Hematopoietic multipotent progenitor cell treated with erythropoietin and hydrocortisone succinate and interleukin-3 and kit ligand, for 4 days (in vitro differentiated cells): ENCODE results near the gene COQ2.
"Not testable (repeated sequence)": the region's sequence is repeated elsewhere in the genome, so short reads cannot be mapped to it uniquely, and the experiment has no call there.

ENCODE experiments used
- DNase-seq: peaks from one replicate; pipeline ENCODE4 v3.0.0-alpha.2; 2015

Gene COQ2, protein sequence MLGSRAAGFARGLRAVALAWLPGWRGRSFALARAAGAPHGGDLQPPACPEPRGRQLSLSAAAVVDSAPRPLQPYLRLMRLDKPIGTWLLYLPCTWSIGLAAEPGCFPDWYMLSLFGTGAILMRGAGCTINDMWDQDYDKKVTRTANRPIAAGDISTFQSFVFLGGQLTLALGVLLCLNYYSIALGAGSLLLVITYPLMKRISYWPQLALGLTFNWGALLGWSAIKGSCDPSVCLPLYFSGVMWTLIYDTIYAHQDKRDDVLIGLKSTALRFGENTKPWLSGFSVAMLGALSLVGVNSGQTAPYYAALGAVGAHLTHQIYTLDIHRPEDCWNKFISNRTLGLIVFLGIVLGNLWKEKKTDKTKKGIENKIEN

DNA sequence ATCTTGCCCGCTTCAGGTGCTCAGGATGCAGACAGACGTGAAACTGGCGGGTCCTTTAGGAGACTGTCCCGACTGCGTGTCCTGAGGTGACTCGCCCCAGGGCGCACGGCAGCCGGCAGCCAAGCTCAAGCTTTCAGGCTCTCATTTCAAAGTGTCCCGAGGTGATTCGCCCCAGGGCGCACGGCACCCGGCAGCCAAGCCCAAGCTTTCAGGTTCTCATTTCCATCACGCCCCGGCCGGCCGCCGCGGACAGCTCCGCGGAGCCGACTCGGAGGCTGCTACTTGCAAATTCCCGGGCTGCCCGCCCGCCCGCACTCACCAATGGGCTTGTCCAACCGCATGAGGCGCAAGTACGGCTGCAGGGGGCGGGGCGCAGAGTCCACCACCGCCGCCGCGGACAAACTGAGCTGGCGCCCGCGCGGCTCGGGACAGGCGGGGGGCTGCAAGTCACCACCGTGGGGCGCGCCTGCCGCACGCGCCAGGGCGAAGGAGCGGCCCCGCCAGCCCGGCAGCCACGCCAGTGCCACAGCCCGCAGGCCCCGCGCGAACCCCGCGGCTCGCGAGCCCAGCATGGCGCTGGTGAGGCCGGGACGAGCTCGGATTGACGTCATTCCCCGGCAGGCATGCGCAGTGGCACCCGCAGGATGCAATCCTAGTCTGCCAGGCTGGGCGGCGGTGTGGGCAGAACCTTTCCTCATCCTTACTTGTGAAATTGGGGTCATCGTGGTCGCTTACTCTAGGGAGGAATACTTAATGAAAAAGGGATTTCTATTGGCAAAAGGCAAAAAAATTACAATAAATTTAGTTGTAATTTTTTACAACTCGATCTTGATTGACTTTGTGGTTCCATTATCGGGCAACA, at the start of gene COQ2:
COQ2 (minus strand) TSS at position 606 of the 862 bp plus-strand sequence; CDS start at position 572, 34 bp downstream.
- DNase-seq, result peak; percentile 97

DNA sequence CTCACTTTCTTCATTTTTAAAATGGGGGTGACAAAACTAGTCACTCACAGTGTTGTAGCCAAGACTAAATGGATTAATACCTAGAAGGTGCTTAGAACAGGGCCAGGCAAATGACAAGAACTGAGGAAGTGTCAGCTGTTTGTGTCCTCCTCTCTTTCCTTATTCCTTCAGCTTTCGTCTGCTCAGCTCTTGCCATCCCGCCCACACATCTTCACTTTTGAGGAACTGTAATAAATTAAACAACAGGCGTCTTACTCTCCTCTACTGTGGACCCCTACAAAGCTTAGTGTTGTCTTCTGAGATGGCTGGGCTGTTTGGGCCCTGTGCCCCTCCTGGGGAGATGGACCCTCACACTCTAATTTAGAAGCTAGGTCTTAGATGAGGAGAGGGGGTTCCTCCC, 47.4 kb upstream of the COQ2 start:
- peak; percentile 45 for DNase-seq

DNA sequence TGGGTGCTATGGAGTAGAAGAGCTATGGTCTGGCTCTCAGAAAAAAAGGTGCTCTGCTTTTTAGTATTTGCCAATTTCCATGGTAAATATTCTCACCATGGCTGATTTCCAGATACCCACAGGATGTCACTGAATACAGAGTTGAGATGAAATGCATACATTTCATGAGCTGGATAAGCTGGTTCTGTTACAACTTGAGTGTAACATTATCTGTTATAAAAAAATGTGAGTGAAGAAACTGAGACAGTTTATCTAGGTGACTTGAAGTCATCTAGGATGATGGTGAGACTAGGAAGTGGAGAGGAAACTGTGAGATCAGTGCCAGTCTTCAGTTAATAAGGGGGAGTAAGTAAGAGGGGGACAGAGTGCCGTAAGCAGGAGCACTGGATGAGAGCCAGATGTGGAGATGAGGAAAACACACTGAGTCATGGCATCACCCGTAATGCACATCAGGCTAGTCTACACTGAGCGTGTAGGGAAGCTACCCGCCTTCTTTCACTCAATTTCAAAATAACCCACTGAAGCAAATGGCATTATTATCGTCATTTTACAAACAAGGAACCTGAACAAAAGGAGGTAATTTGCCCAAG, 45.0 kb upstream of the COQ2 start:
- no peak for DNase-seq

DNA sequence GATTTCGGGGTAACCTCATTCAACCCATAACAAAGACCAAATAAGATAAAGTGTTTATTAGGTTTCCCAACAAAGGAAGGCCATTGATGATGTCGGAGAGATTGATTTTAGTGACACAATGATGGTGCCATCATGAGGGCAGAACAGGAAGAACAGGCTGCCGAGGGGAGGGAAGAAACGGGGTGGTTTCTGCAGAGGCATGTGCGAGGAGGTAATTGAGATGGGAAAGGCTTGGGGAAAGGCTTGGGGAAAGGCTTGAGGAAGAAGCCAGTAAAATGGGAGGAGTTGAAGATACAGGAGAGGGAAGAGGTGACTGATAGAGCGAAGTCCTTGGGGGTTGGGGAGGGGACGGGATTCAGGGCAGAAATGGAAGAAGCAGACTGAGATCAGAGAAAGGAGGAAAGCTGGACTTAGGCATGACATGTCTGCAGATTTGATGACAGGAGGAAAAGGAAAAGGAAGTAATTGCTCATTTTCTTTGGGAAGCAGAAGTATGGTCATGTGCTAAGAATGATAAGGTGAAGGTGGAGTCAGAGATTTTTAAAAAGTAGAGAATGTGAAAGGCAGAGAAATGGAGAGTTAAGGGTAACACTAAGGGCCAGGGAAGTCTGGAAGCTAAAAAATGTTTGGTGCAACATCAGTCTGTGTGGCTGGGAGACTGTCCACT, 44.1 kb upstream of the COQ2 start:
- peak; percentile 49 for DNase-seq

DNA sequence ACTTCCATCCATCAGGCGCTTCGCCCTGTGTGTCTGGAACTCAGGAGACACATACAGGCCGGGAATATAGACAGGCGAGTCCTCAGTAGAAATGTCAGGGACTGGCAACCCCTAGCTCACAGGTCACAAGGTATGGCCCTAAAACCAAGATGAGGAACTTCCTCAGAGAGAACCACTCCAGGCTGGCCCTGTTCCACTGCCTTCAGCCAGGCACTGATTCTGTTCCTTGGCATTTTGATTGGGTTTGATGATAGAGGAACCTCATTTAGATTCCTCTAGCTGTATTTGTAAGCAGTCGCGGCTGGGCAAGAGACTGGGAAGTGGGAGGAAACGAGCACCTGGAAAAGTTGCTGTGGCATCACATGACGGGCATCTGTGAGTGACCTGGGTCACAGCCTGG, 41.9 kb upstream of the COQ2 start:
- no peak for DNase-seq

DNA sequence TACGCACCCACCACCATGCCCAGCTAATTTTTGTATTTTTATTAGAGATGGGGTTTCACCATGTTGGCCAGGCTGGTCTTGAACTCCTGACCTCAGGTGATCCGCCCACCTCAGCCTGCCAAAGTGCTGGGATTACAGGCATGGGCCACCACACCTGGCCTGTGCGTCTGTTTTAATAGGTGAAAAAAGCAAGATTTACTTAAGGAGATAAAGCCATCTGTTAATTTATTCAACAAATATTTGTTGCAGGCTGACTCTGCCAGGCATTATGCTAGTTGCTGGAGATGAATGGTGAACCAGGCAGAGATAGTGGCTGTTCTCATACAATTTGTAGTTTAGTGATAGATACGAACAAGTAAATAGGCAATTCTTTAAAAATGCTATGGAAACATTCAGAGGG, 40.7 kb upstream of the COQ2 start:
- DNase-seq, result not testable (repeated sequence)

DNA sequence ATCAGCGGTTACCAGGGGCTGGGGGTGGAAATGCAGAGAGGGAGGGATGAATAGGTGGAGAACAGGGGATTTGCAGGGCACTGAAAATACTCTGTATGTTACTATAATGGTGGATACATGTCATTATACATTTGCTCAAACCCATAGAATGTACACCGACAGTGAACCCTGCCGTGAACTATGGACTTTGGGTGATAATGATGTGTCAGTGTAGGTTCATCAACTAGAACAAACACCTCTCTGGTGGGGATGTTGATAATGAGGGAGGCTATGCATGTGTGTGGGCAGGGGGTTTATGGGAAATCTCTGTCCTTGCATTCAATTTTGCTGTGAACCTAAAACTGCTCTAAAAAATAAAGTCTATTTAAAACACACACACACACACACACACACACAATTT, 38.5 kb upstream of the COQ2 start:
- no peak for DNase-seq

DNA sequence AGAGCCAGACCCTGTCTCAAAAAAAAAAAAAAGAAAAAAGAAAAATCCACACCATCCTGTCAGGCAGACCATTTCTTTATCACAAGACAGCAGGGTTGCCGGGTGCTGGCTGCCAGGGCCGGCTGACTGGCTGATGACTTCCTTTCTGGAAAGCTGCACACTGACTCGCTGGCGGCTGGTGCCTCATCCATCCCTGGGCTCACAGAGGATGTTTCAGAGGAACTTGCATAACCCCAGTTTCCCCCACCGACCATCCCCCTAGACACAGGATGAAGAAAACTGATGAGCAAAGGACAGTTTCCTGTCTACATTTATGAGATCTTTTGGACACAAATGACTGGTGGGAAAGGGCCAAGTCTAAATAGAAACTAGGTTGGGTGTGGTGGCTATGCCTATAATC, 36.0 kb upstream of the COQ2 start:
- peak; percentile 92 for DNase-seq

DNA sequence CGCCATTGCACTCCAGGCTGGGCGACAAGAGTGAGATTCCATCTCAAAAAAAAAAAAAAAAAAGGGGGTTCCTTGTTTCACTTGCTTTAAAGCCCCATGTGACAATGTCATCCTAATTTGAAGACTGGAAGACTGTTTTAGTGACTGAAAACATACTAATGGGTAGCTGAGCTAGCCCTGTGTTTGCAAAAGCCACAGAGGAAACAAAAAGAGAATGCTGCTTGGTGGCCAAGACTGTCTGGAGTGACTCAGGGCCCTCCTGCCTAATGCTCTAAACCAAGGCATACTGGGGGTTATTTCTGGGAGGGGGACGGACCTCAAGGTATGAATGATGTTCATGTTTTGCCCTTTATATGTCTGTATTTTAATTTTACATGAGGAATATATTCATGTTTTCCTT, 34.1 kb upstream of the COQ2 start:
- DNase-seq, result peak; percentile 49

DNA sequence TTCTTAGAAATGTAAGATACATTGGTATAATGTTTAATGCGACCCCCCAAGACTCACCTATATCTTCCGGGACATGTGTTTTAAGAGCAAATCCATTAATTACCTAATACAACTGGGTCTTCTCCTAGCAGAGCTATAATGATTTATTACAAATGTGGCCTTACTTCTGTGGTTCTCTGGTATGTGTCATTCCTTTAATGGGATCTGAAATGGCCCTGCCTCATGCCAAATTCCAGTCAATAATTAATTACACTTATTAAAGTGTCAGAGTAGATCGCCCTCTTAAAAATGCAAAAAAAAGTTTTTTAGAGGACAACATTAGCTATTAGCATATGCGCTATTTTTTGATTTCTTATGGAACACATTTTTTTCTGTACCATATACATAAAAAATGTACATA, 33.1 kb upstream of the COQ2 start:
- no peak for DNase-seq

DNA sequence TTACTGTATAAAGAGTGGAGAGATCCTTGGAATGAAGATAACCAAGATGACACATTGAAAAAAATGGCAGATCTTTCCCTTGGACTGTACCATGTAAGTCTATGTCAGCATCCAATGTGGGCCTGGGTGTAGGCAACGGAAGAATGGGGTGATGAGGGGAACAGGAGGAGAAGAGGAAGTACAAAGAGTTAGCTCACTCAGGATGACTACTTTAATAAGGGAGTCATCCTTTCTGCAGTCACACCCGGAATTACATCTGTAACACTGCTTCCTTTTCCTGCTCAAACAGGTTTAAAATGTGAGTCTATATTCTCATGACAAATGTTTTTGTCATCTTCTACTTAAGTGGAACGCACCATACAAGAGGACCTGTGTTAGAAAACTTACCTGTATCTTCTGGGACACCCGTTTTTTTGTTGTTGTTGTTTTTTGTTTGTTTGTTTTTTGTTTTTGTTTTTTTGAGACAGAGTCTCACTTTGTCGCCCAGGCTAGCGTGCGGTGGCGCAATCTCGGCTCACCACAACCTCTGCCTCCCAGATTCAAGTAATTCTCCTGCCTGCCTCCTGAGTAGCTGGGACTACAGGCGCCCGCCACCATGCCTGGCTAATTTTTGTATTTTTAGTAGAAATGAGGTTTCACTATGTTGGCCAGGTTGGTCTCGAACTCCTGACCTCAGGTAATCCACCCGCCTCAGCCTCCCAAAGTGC, 32.0 kb upstream of the COQ2 start:
- DNase-seq, result peak; percentile 52

DNA sequence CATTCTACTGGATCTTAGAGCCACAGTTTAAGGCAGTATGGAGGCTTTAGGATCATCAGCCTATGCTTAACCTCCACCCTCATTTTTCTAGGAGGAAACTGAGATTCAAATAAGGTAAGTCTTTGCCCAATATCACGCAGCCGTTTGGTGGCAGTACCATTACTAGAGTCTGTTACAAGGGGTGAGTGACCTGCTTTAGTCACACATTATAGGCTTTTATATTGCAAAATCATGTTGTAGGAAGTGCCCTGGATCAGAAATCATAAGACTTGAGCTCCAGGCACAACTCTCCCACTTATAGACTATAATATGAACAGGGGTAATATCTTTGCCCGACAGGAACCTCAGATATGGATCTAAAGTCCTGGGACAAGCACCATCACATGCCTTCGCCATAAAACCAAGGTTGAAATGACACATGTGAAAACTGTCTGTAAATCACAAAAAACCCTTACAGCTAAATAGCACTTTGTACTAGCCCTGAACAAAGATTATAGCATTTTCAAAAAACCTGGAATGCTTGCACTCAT, 30.8 kb upstream of the COQ2 start:
- DNase-seq, result no peak

DNA sequence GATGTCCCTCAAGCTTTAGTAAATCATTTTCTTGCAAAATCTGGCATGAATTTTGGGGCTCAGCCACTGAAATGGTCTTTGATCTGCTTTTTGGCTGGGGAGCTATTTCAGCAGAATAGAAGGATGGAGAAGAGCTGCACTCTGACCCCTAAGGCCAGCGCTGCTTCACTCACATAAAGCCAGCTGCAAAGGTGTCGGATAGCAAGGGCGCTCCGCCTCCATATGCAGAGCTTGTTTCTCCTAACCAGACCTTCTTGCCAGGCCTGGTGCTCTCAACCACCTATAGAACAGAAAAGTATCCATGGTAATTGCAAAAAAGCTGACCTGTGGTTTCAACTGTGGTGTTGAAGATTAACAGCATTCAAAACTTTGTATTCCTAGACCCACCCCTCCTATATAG, 24.1 kb upstream of the COQ2 start:
- DNase-seq, result no peak

DNA sequence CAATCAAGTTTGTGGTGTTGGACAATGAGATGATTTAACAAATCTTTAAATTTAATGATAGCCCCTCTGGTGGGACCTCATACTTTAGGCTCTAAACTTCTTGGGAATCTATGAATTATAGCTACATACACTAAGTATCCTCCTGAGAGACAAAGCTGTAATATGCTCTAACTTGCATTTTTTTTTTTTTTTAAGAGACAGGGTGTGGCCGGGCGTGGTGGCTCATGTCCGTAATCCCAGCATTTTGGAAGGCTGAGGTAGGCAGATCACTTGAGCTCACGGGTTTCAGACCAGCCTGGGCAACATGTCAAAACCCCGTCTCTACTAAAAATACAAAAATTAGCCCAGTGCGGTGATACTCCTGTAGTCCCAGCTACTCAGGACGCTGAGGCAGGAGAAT, 23.3 kb upstream of the COQ2 start:
- no peak for DNase-seq

DNA sequence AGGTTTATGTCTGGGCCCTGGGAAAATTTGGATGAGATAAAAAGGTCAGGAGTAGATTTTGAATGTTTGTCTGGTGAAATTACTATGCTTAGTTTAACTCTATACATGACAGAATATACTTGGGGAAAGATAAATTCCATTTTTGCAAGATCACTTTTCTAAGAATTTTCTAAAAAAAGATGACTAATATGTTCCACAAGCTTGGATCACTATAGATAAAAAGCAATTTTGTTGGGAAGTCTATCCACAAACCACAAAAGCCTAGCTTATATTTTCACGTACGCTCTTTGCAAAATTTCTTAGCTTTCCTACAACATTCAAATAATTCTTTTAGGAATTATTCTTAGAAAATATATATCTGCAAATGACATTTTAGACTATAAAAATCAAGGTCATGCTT, 20.6 kb upstream of the COQ2 start:
- DNase-seq, result no peak

DNA sequence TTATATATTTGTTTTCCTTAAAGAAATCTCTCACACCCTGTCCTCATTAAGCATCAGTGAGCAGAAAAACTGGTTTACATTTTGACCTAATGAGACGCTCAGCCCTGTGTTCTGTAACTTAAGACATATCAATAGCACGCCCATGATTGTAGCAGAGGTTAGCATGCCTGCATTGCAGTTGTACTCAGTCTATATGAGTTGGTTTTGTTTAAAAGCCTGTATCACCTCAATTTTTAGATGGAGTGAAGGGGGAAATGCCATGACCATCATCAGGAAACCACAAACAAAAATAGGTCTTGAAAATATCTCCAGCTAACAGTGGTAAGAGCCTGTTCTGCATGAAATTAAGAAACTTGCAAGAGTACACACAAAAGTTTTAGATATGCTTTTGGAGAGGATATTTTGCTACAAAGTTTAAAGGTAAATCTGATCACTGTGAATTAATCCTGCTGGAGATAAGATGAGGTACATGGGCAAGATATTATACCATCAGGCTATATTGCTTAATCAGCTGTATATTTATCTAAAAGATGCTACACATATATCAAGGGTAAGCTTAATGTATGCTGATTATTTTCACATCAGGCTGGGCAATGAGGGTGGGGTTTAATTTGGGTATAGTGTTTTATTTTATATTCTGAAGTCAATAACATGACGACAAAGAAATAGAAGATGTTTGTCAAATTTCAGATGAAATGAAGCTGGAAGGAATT, 13.1 kb upstream of the COQ2 start:
- peak; percentile 59 for DNase-seq

DNA sequence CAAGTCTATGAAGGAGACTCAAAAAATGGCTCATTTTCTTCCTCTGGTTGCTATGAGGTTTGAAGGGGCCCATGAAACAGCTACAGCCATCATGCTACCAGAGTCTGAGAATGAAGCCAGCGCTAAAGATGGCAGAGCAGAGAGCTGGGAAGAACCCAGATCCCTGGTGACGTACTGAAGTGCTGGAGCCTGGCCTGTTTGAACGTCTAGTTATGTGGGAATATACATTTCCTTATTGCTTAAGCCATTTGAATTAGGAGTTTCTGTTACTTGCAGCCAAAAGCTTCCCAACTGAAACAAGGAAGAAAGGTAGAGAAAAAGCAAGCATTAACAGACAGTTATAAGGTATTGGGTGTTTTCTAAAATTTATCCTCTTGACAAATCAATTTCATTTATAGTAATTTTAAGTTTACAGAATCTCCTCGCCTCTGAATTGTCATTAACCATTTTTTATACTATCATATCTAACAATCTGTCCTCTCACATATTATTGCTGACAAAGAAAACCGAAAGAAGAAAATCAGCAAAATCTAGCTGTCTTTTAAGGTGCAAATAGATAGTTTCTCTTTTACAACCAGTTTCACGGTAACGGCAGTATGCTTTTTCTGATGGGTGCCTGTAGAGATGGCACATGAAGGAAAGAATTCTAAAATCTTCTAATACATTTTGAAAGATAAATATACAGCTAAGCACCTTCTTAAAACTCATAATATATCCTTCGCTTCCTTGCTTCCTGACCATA, 8.9 kb upstream of the COQ2 start:
- DNase-seq, result no peak

DNA sequence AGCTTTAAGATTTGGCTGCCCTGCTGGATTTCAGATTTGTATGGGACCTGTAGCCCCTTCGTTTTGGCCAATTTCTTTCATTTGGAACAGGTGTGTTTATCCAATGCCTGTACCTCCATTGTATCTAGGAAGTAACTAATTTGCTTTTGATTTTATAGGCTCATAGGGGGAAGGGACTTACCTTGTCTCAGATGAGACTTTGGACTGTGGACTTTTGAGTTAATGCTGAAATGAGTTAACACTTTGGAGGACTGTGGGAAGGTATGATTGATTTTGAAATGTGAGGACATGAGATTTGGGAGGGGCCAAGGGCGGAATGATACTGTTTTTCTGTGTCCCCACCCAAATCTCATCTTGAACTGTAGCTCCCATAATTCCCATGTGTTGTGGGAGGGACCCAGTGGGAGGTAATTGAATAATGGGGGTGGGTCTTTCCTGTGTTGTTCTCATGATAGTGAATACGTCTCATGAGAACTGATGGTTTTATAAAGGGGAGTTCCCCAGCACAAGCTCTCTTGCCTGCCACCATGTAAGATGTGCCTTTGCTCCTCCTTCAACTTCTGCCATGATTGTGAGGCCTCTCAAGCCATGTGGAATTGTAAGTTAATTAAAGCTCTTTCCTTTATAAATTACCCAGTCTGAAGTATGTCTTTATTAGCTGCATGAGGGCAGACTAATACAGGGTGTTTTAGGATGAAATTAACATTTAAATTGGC, 5.6 kb upstream of the COQ2 start:
- not testable (repeated sequence) for DNase-seq

DNA sequence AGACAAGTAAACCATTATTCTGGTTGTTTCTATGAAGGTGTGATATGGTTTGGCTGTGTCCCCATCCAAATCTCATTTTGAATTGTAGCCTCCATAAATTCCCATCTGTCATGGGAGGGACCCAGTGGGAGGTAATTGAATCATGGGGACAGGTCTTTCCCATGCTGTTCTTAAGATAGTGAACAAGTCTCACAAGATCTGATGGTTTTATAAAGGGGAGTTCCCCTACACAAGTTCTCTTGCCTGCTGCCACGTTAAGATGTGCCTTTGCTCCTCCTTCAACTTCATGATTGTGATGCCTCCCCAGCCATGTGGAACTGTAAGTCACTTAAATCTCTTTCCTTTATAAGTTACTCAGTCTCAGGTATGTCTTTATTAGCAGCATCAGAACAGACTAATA, 3.8 kb upstream of the COQ2 start:
- not testable (repeated sequence) for DNase-seq

DNA sequence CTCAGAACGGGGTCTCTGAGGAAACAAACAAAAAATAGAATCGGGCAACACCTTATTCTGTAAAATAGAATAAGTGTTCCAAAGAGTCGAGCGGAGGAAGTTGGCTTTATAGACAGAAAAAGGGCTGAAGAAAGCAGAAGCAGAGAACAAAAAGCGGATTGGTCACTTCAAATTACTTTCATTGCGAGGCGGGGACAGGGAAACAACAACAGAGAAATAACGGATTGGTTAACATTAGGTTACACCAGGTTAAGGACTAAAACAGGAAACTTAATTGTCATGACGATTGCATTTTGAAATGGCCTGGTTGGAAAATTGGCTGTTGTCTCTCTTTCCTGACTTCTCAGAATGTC, 433 bp upstream of the COQ2 start:
- DNase-seq, result peak; percentile 89
